Suprapubic skin (tissue), 4 donors: ENCODE results near the gene FLACC1.

Experiments
- CTCF ChIP-seq, 2 donors: fragments of 200-600 bp in 1 of 2; fragments of 450-650 bp in 1 of 2; sonication (generic) in 1 of 2; IDR thresholded peaks; one replicate each; pipeline ENCODE4 v1.5.1; 2016 to 2019; ENCODE audit warnings: antibody characterized with exemption in 2 of 2, mild to moderate bottlenecking in 1 of 2, moderate library complexity in 1 of 2
- EP300 ChIP-seq: sonication (generic); formaldehyde crosslinking; IDR thresholded peaks from one replicate; pipeline ENCODE4 v1.6.1; 2017; ENCODE audit warnings: antibody characterized with exemption
- POLR2A ChIP-seq, 2 donors: fragments of 450-650 bp; IDR thresholded peaks; one replicate each; pipeline ENCODE4 v1.6.1; 2017; ENCODE audit warnings: antibody characterized with exemption in 2 of 2, mild to moderate bottlenecking in 2 of 2, moderate library complexity in 2 of 2
- POLR2AphosphoS5 ChIP-seq, 3 donors: sonication (generic); formaldehyde crosslinking; IDR thresholded peaks; one replicate each; pipeline ENCODE4 v1.6.1; 2017; ENCODE audit warnings: antibody characterized with exemption in 3 of 3

- TF ChIP-seq CTCF (IDR thresholded peaks at IDR 0.05) (no peak), EP300 (no peak), POLR2A (IDR thresholded peaks at IDR 0.05) (no peak), POLR2AphosphoS5 (IDR thresholded peaks at IDR 0.05) (no peak)
Observed at GRCh38 chr2:201319511-201319910, 37.6 kb downstream of the FLACC1 start.
